Lower lobe of right lung (tissue), 2 donors: ENCODE measurements around the gene EIF4G2. TPM values are rescaled to one million over a fixed set of nuclear protein-coding genes. Genes with fewer than 3 reads are reported as not detected.

ENCODE experiments used
- ATAC-seq, 2 donors: fragments of 200-7000 bp; cut with Tn5 transposase; one replicate each; pipeline ENCODE4 v1.9.1; 2020 to 2022; ENCODE audit warnings: mild to moderate bottlenecking in 2 of 2, moderate library complexity in 2 of 2
- DNase-seq: peaks from one replicate; pipeline ENCODE4 v3.0.0-alpha.2; 2020
- H3K27ac ChIP-seq: fragments of 200-600 bp; one replicate; pipeline ENCODE4 v1.8.0; 2022
- H3K27me3 ChIP-seq: fragments of 200-600 bp; one replicate; pipeline ENCODE4 v1.8.0; 2022; ENCODE audit warnings: low read depth
- H3K36me3 ChIP-seq: fragments of 200-600 bp; one replicate; pipeline ENCODE4 v1.8.0; 2022; ENCODE audit warnings: mild to moderate bottlenecking
- H3K4me1 ChIP-seq: fragments of 200-600 bp; one replicate; pipeline ENCODE4 v1.8.0; 2022
- H3K4me3 ChIP-seq: fragments of 200-600 bp; one replicate; pipeline ENCODE4 v1.8.0; 2022; ENCODE audit warnings: mild to moderate bottlenecking
- H3K9me3 ChIP-seq: fragments of 200-600 bp; one replicate; pipeline ENCODE4 v1.8.0; 2022
- intact Hi-C: fragments of 100-400 bp; cut with DNase I; formaldehyde crosslinking; loops from one replicate; pipeline ENCODE4 v1.11.0; 2022
- total RNA-seq: library from RNA; stranded (reverse); fragmentation: NEBNext Ultra II Directional; extraction: Animal tissue kit (Norgen Biotek cat#: 25700); gene quantifications from one replicate; pipeline ENCODE4 v1.2.1, GENCODE V29; 2021
- TF ChIP-seq, protein P1 (sequence below): fragments of 200-600 bp; IDR thresholded peaks from one replicate; pipeline ENCODE4 v1.8.0; 2022; ENCODE audit warnings: antibody characterized with exemption, mild to moderate bottlenecking
- donor health status: DM: no; HTN: yes; CAD: no; lungs with severe emphysema.

Gene EIF4G2
- total RNA-seq, 1 donor from 2014 or later, result 778 TPM

DNA sequence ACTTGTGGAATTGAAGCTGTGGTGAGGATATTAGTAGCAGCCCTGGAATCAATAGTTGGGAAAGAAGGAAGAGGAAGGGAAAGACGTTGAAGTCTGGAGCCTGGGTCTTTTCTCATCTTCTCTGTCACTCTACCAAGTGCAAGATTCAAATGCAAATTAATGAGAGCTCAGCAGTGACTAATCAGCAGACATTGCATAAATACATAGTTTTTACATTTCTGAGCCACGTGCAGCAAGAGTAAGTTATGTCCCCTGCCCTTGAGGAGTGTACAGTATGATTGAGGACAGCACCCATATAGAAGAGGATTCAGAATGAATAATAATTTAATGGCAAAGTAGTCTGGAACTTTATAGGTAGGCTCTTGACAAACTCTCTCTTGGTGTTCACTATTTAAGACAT is 33.9 kb downstream of the EIF4G2 start:
- Histone ChIP-seq H3K27ac (no peak overlapping the region), H3K9me3 (no peaks in the 10 kb centered on the region), H3K4me1 (peaks cover 11% of the 10 kb centered on the region), H3K4me3 (no peak overlapping the region), H3K36me3 (peaks cover 24% of the 10 kb centered on the region), H3K27me3 (no peaks in the 10 kb centered on the region)
- DNase-seq (no peak), ATAC-seq (no peak)
- TF ChIP-seq, protein P1, sequence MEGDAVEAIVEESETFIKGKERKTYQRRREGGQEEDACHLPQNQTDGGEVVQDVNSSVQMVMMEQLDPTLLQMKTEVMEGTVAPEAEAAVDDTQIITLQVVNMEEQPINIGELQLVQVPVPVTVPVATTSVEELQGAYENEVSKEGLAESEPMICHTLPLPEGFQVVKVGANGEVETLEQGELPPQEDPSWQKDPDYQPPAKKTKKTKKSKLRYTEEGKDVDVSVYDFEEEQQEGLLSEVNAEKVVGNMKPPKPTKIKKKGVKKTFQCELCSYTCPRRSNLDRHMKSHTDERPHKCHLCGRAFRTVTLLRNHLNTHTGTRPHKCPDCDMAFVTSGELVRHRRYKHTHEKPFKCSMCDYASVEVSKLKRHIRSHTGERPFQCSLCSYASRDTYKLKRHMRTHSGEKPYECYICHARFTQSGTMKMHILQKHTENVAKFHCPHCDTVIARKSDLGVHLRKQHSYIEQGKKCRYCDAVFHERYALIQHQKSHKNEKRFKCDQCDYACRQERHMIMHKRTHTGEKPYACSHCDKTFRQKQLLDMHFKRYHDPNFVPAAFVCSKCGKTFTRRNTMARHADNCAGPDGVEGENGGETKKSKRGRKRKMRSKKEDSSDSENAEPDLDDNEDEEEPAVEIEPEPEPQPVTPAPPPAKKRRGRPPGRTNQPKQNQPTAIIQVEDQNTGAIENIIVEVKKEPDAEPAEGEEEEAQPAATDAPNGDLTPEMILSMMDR, result no peak
- intact Hi-C loops, result no loop called here

DNA sequence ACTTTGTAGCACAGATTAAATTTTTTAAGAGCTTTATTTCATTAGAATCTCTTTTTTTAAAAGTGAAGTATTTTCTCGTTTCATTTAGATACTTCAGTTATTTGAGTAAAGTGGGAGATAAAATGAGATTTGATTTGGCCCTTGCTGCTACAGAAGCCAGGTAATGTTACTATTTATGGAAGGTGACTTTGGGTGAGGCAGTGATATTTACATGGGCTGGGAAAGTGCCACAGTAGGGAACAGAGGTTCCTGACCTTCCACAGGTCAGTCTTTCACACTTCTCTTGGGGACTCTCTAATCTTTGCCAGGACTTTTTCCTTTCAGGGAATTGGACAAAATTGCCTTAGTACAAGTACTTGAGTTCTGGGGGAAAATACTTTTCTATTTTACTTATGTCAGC is 37.3 kb downstream of the EIF4G2 start:
- H3K4me1 ChIP-seq, result no peaks in the 10 kb centered on the region
- H3K27ac ChIP-seq, result no peak overlapping the region
- H3K4me3 ChIP-seq, result no peak overlapping the region
- DNase-seq (no peak), ATAC-seq (no peak)
- no peaks in the 10 kb centered on the region for H3K27me3 ChIP-seq
- TF ChIP-seq, protein P1, result no peak
- H3K36me3 ChIP-seq, result no peaks in the 10 kb centered on the region
- intact Hi-C loops, result no loop called here
- H3K9me3 ChIP-seq, result no peaks in the 10 kb centered on the region

DNA sequence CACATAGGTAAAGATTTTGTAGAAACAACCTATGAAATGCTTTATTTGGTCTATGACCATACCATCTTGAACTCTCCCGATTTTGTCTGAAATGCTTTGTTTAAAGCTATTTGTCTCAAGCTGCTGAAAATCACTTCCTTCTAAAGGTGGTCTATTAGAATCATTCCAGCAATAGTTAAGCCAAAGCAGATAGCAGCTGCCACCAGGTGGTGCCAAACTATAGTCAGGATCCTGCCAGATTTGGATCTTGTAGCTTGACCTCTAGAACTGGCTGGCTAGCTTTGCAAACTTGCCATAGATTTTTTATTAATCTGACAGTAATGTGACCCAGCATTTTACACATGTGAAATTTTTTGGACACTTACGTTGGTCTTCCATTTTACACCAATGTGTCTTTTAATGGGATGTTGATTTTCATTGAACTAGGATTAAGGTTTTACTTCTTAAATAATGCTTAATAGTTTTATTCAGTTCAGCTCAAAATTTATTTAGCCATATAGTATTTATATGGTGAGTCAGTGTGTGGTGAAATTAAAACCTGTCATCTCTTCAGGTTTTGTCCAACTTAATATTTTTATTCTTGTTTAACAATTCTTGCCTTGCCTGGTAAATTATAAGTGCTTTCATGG is 38.0 kb downstream of the EIF4G2 start:
- Histone ChIP-seq H3K4me3 (no peak overlapping the region), H3K27me3 (no peaks in the 10 kb centered on the region), H3K9me3 (no peaks in the 10 kb centered on the region), H3K27ac (no peak overlapping the region), H3K36me3 (no peaks in the 10 kb centered on the region), H3K4me1 (no peaks in the 10 kb centered on the region)
- ATAC-seq (peak in 1 of 2 donors; percentile 45), DNase-seq (no peak)
- TF ChIP-seq, protein P1, result peak; percentile 58
- intact Hi-C loops, result no loop called here

DNA sequence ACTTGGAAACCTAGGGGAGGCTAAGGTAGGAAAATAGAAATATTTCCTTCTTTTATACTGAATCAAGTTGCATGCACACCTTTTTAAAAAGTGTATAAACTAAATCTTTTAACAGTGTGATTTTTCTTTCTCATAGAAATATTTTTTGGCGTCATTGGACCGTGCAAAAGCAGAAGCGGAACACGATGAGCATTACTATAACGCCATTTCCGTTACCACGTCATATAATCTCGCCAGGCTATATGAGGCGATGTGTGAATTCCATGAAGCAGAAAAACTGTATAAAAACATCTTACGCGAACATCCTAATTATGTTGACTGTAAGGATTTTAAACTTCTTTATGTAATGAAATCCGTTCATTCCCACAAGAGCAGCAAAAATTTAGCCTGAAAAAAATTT is 44.3 kb downstream of the EIF4G2 start:
- DNase-seq (no peak), ATAC-seq (no peak)
- no peaks in the 10 kb centered on the region for H3K4me1 ChIP-seq
- H3K27ac ChIP-seq, result no peak overlapping the region
- no peaks in the 10 kb centered on the region for H3K27me3 ChIP-seq
- H3K4me3 ChIP-seq, result no peak overlapping the region
- no peaks in the 10 kb centered on the region for H3K9me3 ChIP-seq
- H3K36me3 ChIP-seq, result no peaks in the 10 kb centered on the region
- TF ChIP-seq, protein P1, result no peak
- intact Hi-C loops, result no loop called here

DNA sequence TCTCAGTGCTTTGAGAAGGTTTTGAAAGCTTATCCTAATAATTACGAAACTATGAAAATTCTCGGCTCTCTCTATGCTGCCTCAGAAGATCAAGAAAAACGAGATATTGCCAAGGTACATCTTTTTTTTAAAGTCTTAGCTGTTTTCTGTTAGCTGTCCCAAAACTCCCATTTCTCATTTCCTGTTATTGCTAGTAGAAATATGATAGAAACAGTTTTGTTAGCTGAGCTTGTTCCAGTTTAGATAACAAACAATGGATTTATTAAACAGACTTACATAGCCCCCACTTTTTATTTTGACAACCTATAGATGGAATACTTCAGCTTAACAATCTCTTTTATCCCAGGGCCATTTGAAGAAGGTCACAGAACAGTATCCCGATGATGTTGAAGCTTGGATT is 45.0 kb downstream of the EIF4G2 start:
- H3K4me3 ChIP-seq, result no peak overlapping the region
- ATAC-seq, result no peak
- intact Hi-C loops, result no loop called here
- no peaks in the 10 kb centered on the region for H3K9me3 ChIP-seq
- H3K27ac ChIP-seq, result no peak overlapping the region
- TF ChIP-seq, protein P1, result no peak
- DNase-seq, result no peak
- H3K36me3 ChIP-seq, result no peaks in the 10 kb centered on the region
- no peaks in the 10 kb centered on the region for H3K27me3 ChIP-seq
- no peaks in the 10 kb centered on the region for H3K4me1 ChIP-seq
